HG02973 (cell line): ENCODE measurements around the gene ZBTB20.

Experiments
- ATAC-seq: cut with Tn5 transposase; IDR thresholded peaks from one replicate; pipeline ENCODE4 v1.9.1; 2021; ENCODE audit warnings: moderate library complexity; ENCODE audit not compliant: unreplicated experiment

Gene ZBTB20

GRCh38 chr3:114721209-114721608, 425.9 kb downstream of the ZBTB20 start:
- ATAC-seq: no peak

- ATAC-seq: no peak
These were observed 428.2 kb downstream of the ZBTB20 start for GRCh38 chr3:114718898-114719210.

GRCh38 chr3:114718071-114718897, 428.8 kb downstream of the ZBTB20 start:
- ATAC-seq: no peak

GRCh38 chr3:114716916-114717315, 430.2 kb downstream of the ZBTB20 start:
- no peak for ATAC-seq

- no peak for ATAC-seq
These were observed 431.0 kb downstream of the ZBTB20 start for GRCh38 chr3:114716126-114716525.

- ATAC-seq: no peak
These were observed 432.1 kb downstream of the ZBTB20 start for GRCh38 chr3:114714957-114715460.

GRCh38 chr3:114714237-114714636, 432.9 kb downstream of the ZBTB20 start:
- no peak for ATAC-seq

GRCh38 chr3:114712728-114713492, 434.2 kb downstream of the ZBTB20 start:
- no peak for ATAC-seq

GRCh38 chr3:114711321-114711886, 435.7 kb downstream of the ZBTB20 start:
- ATAC-seq: no peak

GRCh38 chr3:114709102-114709501, 438.0 kb downstream of the ZBTB20 start:
- ATAC-seq: no peak

GRCh38 chr3:114707252-114707860, 439.7 kb downstream of the ZBTB20 start:
- ATAC-seq: no peak

- ATAC-seq: no peak
These were observed 440.4 kb downstream of the ZBTB20 start for GRCh38 chr3:114706591-114707232.

- no peak for ATAC-seq
These were observed 446.4 kb downstream of the ZBTB20 start for GRCh38 chr3:114700637-114701234.

- no peak for ATAC-seq
These were observed 448.7 kb downstream of the ZBTB20 start for GRCh38 chr3:114698146-114699105.

- ATAC-seq: no peak
These were observed 449.7 kb downstream of the ZBTB20 start for GRCh38 chr3:114697401-114697800.

- no peak for ATAC-seq
These were observed 452.8 kb downstream of the ZBTB20 start for GRCh38 chr3:114694251-114694650.

- ATAC-seq: no peak
These were observed 455.2 kb downstream of the ZBTB20 start for GRCh38 chr3:114691871-114692270.

- no peak for ATAC-seq
These were observed 456.2 kb downstream of the ZBTB20 start for GRCh38 chr3:114690911-114691310.

GRCh38 chr3:114687151-114687550, 459.9 kb downstream of the ZBTB20 start:
- ATAC-seq: no peak
